ENCODE data around the gene PRAMEF10. TPM values are rescaled to one million over a fixed set of nuclear protein-coding genes. Genes with fewer than 3 reads are reported as not detected.
"Not testable (repeated sequence)": the region's sequence is repeated elsewhere in the genome, so short reads cannot be mapped to it uniquely, and the experiment has no call there.

PRAMEF10 gene
- polyA plus RNA-seq, result not detected

DNA sequence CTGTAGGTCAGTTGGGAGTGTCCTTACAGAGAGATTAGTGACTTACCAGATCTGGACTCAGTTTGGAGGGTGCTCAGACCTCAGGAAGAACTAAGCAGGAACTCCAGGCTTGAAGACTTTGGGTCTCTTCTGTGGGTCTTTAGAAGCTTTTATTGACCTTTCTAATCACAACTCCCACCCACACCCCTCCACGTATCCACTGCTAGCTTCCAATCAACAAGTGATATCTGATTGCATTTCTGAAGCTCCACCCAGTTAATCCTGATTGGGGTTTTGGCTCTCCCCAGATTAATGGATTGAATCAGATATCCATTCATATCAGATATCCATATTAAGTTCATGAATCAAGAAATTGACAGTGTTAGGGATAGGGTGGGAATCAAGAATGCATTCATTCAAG lies at the start of gene PRAMEF10:
Gene PRAMEF10 (minus strand): TSS at position 101 of the 400 bp plus-strand sequence. CDS start 2,423 bp downstream, outside the sequence.
- H3K36me3 Mint-ChIP-seq, H3K9me3 Mint-ChIP-seq: not testable (repeated sequence)

GRCh38 chr1:12947480-12947879 lies 49.4 kb upstream of the PRAMEF10 start, which contains the start of gene PRAMEF6:
Gene PRAMEF6, minus strand, starts transcription at chr1:12947580. Its CDS starts 5,062 bp downstream, at chr1:12942518.
- H3K4me1 Mint-ChIP-seq, H3K9me3 Mint-ChIP-seq, H3K36me3 Mint-ChIP-seq, H3K4me3 Mint-ChIP-seq, H3K27ac Mint-ChIP-seq, H3K27me3 Mint-ChIP-seq: not testable (repeated sequence)

More for the DNA sequence above, at the start of gene PRAMEF10:
- H3K4me3 Mint-ChIP-seq, H3K27ac Mint-ChIP-seq, H3K4me1 Mint-ChIP-seq, H3K27me3 Mint-ChIP-seq: not testable (repeated sequence)

DNA sequence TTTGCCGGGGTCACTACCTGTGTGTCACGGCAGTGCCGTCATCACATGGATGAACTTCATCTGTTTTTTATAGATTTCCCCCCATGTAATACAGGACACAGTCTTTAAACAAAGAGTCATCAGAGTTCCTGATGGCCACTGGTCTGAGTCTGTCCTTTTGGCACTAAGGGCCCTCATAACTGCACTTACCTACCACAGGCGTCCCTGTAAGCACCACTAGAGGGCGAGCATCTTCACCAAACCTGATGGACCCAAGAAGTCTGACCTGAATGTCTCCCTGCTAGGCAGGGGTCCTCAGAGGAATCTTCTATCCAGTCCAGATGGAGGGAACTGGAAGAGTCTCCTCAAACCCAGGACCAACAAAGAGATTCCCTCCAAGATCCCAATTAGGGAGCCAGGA lies 26.3 kb upstream of the PRAMEF10 start:
- not testable (repeated sequence) for H3K9me3 Mint-ChIP-seq, H3K27ac Mint-ChIP-seq, H3K36me3 Mint-ChIP-seq, H3K4me1 Mint-ChIP-seq, H3K4me3 Mint-ChIP-seq, H3K27me3 Mint-ChIP-seq

- not testable (repeated sequence) for H3K36me3 Mint-ChIP-seq, H3K4me1 Mint-ChIP-seq, H3K9me3 Mint-ChIP-seq, H3K27ac Mint-ChIP-seq, H3K4me3 Mint-ChIP-seq, H3K27me3 Mint-ChIP-seq
Measured at GRCh38 chr1:12921749-12922148, 23.7 kb upstream of the PRAMEF10 start.

DNA sequence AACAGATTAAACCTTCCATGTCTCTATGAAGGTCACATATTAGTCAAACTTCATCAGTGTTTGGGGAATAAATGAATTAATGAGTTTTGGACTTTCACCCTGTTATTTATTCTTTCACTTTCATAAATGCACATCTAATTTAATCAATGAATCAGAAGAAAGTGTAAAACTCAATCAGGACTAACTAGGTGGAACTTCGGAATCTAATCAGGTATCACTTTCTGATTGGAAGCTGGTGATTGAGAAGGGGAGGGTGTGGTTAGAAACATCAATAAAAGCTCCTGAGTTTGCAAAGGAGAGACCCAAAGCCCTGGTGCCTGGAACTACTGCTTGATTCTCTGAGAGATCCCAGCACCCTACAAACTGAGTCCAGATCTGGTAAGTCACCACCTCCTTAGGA lies 18.2 kb upstream of the PRAMEF10 start, which contains the start of gene PRAMEF7:
Gene PRAMEF7 (plus strand): TSS at position 301 of the 400 bp plus-strand sequence. CDS start 1,083 bp downstream, outside the sequence.
- not testable (repeated sequence) for H3K4me3 Mint-ChIP-seq, H3K9me3 Mint-ChIP-seq, H3K36me3 Mint-ChIP-seq, H3K4me1 Mint-ChIP-seq, H3K27me3 Mint-ChIP-seq, H3K27ac Mint-ChIP-seq

DNA sequence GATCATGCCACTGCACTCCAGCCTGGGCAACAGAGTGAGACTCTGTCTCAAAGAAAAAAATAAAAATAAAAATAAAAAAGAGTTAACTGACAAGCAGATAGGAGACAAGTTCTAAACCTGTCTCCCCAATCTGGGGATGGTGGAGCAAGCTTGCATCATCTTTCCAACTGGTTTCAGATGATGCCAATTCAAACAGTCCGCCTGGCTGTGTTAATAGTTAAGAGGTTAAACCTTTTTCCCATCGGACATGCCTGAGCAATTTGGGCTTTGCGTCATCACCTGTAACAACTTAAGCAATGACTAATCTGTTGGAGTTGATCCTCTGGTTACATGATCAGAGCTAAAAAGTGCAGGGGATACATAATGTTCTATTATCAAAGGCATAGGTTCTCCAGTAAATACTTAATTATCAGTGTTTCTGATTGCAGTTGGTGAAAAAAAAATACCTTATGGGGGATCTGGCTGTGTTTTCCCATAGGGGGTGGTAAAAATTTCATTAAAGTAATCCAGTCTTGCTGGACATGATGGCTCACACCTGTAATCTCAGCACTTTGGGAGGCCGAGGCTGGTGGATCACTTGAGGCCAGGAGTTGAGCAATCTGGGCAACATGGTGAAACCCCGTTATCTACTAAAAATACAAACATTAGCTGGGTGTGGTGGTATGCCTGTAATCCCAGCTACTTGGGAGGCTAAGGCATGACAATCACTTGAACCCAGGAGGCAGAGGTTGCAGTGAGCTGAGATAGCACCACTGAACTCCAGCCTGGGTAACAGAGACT lies 5.9 kb upstream of the PRAMEF10 start:
- not testable (repeated sequence) for H3K36me3 Mint-ChIP-seq, H3K27me3 Mint-ChIP-seq, H3K9me3 Mint-ChIP-seq, H3K4me3 Mint-ChIP-seq, H3K27ac Mint-ChIP-seq, H3K4me1 Mint-ChIP-seq

- H3K4me1 Mint-ChIP-seq, H3K9me3 Mint-ChIP-seq, H3K4me3 Mint-ChIP-seq, H3K27ac Mint-ChIP-seq, H3K27me3 Mint-ChIP-seq, H3K36me3 Mint-ChIP-seq: not testable (repeated sequence)
Measured at GRCh38 chr1:12899186-12899585, 1.1 kb upstream of the PRAMEF10 start.

GRCh38 chr1:12886101-12886500 lies 12.0 kb downstream of the PRAMEF10 start, which contains the start of gene PRAMEF4:
Gene PRAMEF4, minus strand, starts transcription at chr1:12886201. Its CDS starts 2,807 bp downstream, at chr1:12883394.
- not testable (repeated sequence) for H3K27me3 Mint-ChIP-seq, H3K27ac Mint-ChIP-seq

GRCh38 chr1:12878453-12878852 lies 19.6 kb downstream of the PRAMEF10 start:
- H3K27ac Mint-ChIP-seq, H3K4me1 Mint-ChIP-seq, H3K27me3 Mint-ChIP-seq, H3K9me3 Mint-ChIP-seq, H3K36me3 Mint-ChIP-seq, H3K4me3 Mint-ChIP-seq: not testable (repeated sequence)

More at GRCh38 chr1:12886101-12886500, 12.0 kb downstream of the PRAMEF10 start, which contains the start of gene PRAMEF4:
- not testable (repeated sequence) for H3K4me1 Mint-ChIP-seq, H3K9me3 Mint-ChIP-seq, H3K4me3 Mint-ChIP-seq, H3K36me3 Mint-ChIP-seq

- not testable (repeated sequence) for H3K27me3 Mint-ChIP-seq, H3K4me1 Mint-ChIP-seq, H3K36me3 Mint-ChIP-seq, H3K4me3 Mint-ChIP-seq, H3K27ac Mint-ChIP-seq, H3K9me3 Mint-ChIP-seq
Measured at GRCh38 chr1:12863131-12863880, 34.8 kb downstream of the PRAMEF10 start.

- not testable (repeated sequence) for H3K27me3 Mint-ChIP-seq, H3K27ac Mint-ChIP-seq, H3K36me3 Mint-ChIP-seq, H3K4me1 Mint-ChIP-seq, H3K9me3 Mint-ChIP-seq, H3K4me3 Mint-ChIP-seq
Measured at GRCh38 chr1:12856786-12857185, 41.3 kb downstream of the PRAMEF10 start, which contains the start of gene PRAMEF2. Gene PRAMEF2, plus strand, starts transcription at chr1:12857086. Its CDS starts 1,924 bp downstream, at chr1:12859010.

DNA sequence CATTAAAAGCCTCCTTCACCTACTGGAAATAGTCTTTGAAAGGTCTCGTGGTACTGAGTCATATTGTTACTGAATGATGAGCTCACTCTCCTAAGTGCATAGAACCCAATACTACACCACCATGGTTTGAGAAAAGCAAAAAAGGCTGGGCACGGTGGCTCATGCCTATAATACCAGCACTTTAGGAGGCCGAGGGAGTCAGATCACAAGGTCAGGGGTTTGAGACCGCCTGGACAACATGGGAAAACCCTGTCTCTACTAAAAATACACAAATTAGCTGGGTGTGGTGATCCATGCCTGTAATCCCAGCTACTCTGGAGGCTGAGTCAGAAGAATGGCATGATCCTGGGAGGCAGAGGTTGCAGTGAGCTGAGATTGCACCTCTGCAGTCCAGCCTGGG lies 46.3 kb downstream of the PRAMEF10 start:
- no peaks in the 10 kb centered on the region for H3K4me1 Mint-ChIP-seq
- H3K4me3 Mint-ChIP-seq, result no peak overlapping the region
- H3K9me3 Mint-ChIP-seq, result no peaks in the 10 kb centered on the region
- H3K27ac Mint-ChIP-seq, result no peak overlapping the region
- peaks cover 1% of the 10 kb centered on the region for H3K36me3 Mint-ChIP-seq
- no peaks in the 10 kb centered on the region for H3K27me3 Mint-ChIP-seq

GRCh38 chr1:12848620-12849019 lies 49.5 kb downstream of the PRAMEF10 start, which contains the start of gene HNRNPCL1:
Gene HNRNPCL1, minus strand, starts transcription at chr1:12848720. Its CDS starts 431 bp downstream, at chr1:12848289.
- not testable (repeated sequence) for H3K27me3 Mint-ChIP-seq, H3K36me3 Mint-ChIP-seq, H3K4me3 Mint-ChIP-seq

More at GRCh38 chr1:12848620-12849019, 49.5 kb downstream of the PRAMEF10 start, which contains the start of gene HNRNPCL1:
- H3K9me3 Mint-ChIP-seq, H3K27ac Mint-ChIP-seq, H3K4me1 Mint-ChIP-seq: not testable (repeated sequence)
